ENCODE results near the gene N4BP2L1. TPM values are rescaled to one million over a fixed set of nuclear protein-coding genes. Genes with fewer than 3 reads are reported as not detected.
A peak's percentile ranks its signal among the peaks of the same experiment; 100 is the strongest.

The N4BP2L1 gene
- total RNA-seq, 1 experiment from 2014 or later, result 9.3 TPM

DNA sequence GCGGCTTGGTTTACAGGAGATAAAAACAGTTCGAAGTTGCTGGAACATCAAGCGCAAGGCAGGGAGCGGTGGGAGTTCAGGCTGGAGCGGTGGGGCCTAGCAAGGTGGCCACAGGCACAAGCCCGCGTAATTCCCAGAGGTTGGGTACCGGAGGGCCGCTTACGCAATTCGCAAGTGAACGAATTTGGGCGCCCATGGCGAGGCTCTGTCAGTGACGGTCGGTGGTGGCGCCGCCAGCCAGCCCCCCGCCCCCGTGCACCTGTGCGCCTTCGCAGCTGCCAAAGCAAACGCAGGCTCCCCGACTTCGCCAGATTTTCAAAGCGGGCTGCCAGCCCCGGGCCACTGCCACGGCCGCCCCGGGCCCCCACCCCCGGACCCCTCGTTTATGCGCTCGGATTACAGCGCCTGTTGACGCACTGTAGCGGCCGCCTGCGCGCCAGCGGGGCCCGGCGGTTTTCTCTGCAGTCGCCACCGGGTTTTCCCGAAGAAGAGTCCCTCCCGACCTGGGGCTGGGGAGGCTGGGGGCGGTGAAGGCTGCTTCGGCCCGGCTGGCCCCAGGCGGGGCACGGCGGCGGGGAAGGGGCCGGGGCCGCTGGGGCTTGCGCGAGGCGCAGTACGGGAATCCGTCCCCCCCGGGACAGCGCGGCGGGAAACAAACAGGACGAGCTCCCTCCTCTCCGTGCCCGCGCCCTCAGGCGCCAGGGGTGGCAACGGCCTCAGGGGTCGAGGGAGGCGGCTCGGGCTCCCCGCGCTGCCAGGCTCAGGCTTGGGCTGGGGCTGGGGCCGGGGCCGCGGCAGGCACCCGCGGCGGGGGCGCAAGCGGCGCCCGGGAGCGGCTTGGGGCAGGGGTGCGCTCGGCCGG is 709 bp downstream of the N4BP2L1 start:
- TF ChIP-seq, protein P1, sequence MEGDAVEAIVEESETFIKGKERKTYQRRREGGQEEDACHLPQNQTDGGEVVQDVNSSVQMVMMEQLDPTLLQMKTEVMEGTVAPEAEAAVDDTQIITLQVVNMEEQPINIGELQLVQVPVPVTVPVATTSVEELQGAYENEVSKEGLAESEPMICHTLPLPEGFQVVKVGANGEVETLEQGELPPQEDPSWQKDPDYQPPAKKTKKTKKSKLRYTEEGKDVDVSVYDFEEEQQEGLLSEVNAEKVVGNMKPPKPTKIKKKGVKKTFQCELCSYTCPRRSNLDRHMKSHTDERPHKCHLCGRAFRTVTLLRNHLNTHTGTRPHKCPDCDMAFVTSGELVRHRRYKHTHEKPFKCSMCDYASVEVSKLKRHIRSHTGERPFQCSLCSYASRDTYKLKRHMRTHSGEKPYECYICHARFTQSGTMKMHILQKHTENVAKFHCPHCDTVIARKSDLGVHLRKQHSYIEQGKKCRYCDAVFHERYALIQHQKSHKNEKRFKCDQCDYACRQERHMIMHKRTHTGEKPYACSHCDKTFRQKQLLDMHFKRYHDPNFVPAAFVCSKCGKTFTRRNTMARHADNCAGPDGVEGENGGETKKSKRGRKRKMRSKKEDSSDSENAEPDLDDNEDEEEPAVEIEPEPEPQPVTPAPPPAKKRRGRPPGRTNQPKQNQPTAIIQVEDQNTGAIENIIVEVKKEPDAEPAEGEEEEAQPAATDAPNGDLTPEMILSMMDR (IDR thresholded peaks at IDR 0.05; ENCODE audit: insufficient read depth in 1 of 2, low read depth in 1 of 2, low read length in 1 of 2, severe bottlenecking in 1 of 2, unreplicated experiment in 1 of 2), result peak in 1 of 2 experiments; percentile 2
- Histone ChIP-seq H3K36me3 (ENCODE audit: control insufficient read depth, insufficient read depth, low read length) (no peaks in the 10 kb centered on the region), H3K4me3 (ENCODE audit: low read depth, low read length) (peak overlapping the region; percentile 62), H3K4me1 (peaks cover 22% of the 10 kb centered on the region), H3K27me3 (replicated peaks; ENCODE audit: control insufficient read depth, insufficient read depth, low read length) (no peaks in the 10 kb centered on the region), H3K9me3 (no peaks in the 10 kb centered on the region)
- no peak overlapping the region for H3K27ac Mint-ChIP-seq (ENCODE audit: unreplicated experiment)
- peak in 1 of 2 experiments; percentile 58 for DNase-seq
- peaks cover 25% of the 10 kb centered on the region for H3K4me1 Mint-ChIP-seq (ENCODE audit: low read depth, unreplicated experiment)
- CTCF ChIA-PET, result interaction anchor here (0.6 to 2.2 kb wide), 3 partner anchors 12 to 517 kb away, joined by 3 to 14 read pairs (median 4); no protein-coding TSS in a partner anchor
- H3K36me3 Mint-ChIP-seq (ENCODE audit: insufficient read depth, unreplicated experiment), result peaks cover 4% of the 10 kb centered on the region
- POLR2A ChIA-PET, result interaction anchor here (1.4 to 2.2 kb wide), 2 partner anchors 12 to 112 kb away, joined by 6 to 14 read pairs; partner anchors contain the start of genes BRCA2 and ZAR1L
- H3K27me3 Mint-ChIP-seq (ENCODE audit: insufficient read depth, unreplicated experiment), result no peaks in the 10 kb centered on the region
- H3K9me3 Mint-ChIP-seq (ENCODE audit: unreplicated experiment), result no peaks in the 10 kb centered on the region
- intact Hi-C loops (cut with micrococcal nuclease; ENCODE audit: unreplicated experiment), result loop anchor here (5.0 to 10.0 kb wide), 2 partner anchors 110 to 402 kb away; partner anchors contain the start of genes BRCA2 and ZAR1L
- H3K4me3 Mint-ChIP-seq (ENCODE audit: unreplicated experiment), result peak overlapping the region; percentile 76
- no TSS peak for BruUV-seq (replicated peaks)

DNA sequence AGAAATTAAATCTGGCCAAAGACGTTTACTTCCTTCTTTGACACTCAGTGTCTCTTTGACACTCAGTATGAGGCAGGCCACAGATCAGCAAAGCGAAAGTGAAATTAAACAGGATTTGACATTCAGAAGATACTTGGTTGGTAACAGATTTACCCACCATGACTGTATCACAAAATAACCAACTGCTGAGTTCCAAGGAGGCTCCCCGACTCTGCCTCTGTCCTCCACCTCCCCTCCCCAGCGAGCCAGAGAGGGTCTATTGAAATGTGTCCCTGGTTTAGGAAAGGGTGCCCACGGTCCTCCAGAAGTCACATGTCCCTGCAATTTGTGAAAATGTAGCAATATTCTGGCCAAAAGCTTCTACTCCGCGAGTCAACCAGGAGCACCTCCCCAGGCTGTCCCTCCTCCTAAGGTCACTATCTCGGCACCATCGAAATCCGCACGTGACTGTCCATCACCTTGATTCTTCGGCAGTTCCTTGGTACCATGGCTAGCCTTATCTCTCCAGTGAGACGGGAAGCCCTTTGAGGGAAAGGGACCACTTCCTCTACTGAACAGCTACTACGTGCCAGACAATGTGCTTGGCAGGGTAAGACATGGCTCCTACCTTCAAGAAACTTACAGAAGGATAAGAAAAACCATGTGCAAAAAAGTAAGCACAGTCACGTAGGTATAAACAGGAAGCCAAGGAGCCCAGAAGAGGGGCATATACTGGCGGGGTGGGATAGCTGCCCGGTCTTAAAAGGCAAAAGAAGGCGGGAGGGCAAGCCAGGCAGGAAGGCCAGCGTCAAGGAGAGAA is 1.5 kb downstream of the N4BP2L1 start:
- intact Hi-C loops (cut with micrococcal nuclease; ENCODE audit: unreplicated experiment), result loop anchor here (5.0 to 10.0 kb wide), 2 partner anchors 109 to 402 kb away; partner anchors contain the start of genes BRCA2 and ZAR1L
- no peak overlapping the region for H3K27ac Mint-ChIP-seq (ENCODE audit: unreplicated experiment)
- Histone ChIP-seq H3K4me1 (peaks cover 22% of the 10 kb centered on the region), H3K27me3 (replicated peaks; ENCODE audit: control insufficient read depth, insufficient read depth, low read length) (no peaks in the 10 kb centered on the region), H3K9me3 (no peaks in the 10 kb centered on the region), H3K36me3 (ENCODE audit: control insufficient read depth, insufficient read depth, low read length) (no peaks in the 10 kb centered on the region), H3K4me3 (ENCODE audit: low read depth, low read length) (peak overlapping the region; percentile 62)
- TF ChIP-seq, protein P1 (IDR thresholded peaks at IDR 0.05; ENCODE audit: insufficient read depth in 1 of 2, low read depth in 1 of 2, low read length in 1 of 2, severe bottlenecking in 1 of 2, unreplicated experiment in 1 of 2), result no peak
- peak overlapping the region; percentile 75 for H3K4me3 Mint-ChIP-seq (ENCODE audit: unreplicated experiment)
- H3K4me1 Mint-ChIP-seq (ENCODE audit: low read depth, unreplicated experiment), result peaks cover 25% of the 10 kb centered on the region
- DNase-seq, result no peak
- peaks cover 4% of the 10 kb centered on the region for H3K36me3 Mint-ChIP-seq (ENCODE audit: insufficient read depth, unreplicated experiment)
- POLR2A ChIA-PET, result no interaction called here
- no peaks in the 10 kb centered on the region for H3K27me3 Mint-ChIP-seq (ENCODE audit: insufficient read depth, unreplicated experiment)
- CTCF ChIA-PET, result no interaction called here
- TSS peak; percentile 23 for BruUV-seq (replicated peaks)
- no peaks in the 10 kb centered on the region for H3K9me3 Mint-ChIP-seq (ENCODE audit: unreplicated experiment)

GRCh38 chr13:32425158-32425557 is 2.8 kb downstream of the N4BP2L1 start:
- Mint-ChIP-seq H3K27me3 (ENCODE audit: insufficient read depth, unreplicated experiment) (no peaks in the 10 kb centered on the region), H3K36me3 (ENCODE audit: insufficient read depth, unreplicated experiment) (peaks cover 6% of the 10 kb centered on the region), H3K4me3 (ENCODE audit: unreplicated experiment) (no peak overlapping the region), H3K9me3 (ENCODE audit: unreplicated experiment) (no peaks in the 10 kb centered on the region), H3K4me1 (ENCODE audit: low read depth, unreplicated experiment) (peaks cover 25% of the 10 kb centered on the region), H3K27ac (ENCODE audit: unreplicated experiment) (no peak overlapping the region)
- H3K4me3 ChIP-seq (ENCODE audit: low read depth, low read length), result no peak overlapping the region
- no peaks in the 10 kb centered on the region for H3K27me3 ChIP-seq (replicated peaks; ENCODE audit: control insufficient read depth, insufficient read depth, low read length)
- H3K36me3 ChIP-seq (ENCODE audit: control insufficient read depth, insufficient read depth, low read length), result no peaks in the 10 kb centered on the region
- BruUV-seq (replicated peaks), result no TSS peak
- CTCF ChIA-PET, result no interaction called here
- H3K9me3 ChIP-seq, result no peaks in the 10 kb centered on the region; the same call in 1 of the 2 replicates
- TF ChIP-seq, protein P1 (IDR thresholded peaks at IDR 0.05; ENCODE audit: insufficient read depth in 1 of 2, low read depth in 1 of 2, low read length in 1 of 2, severe bottlenecking in 1 of 2, unreplicated experiment in 1 of 2), result no peak
- intact Hi-C loops (cut with micrococcal nuclease; ENCODE audit: unreplicated experiment), result loop anchor here (5.0 to 10.0 kb wide), 2 partner anchors 108 to 400 kb away; partner anchors contain the start of genes BRCA2 and ZAR1L
- DNase-seq, result no peak
- POLR2A ChIA-PET, result no interaction called here
- peaks cover 19% of the 10 kb centered on the region for H3K4me1 ChIP-seq
